Right lobe of liver (tissue), 6 donors: ENCODE measurements around the gene KCND2. TPM values are rescaled to one million over a fixed set of nuclear protein-coding genes. Genes with fewer than 3 reads are reported as not detected.

Experiments
- ATAC-seq, 4 donors: fragments of 200-7000 bp; cut with Tn5 transposase; one replicate each; pipeline ENCODE4 v1.9.1; 2020; ENCODE audit warnings: mild to moderate bottlenecking in 4 of 4, moderate library complexity in 4 of 4
- DNase-seq, 3 donors: peaks; one replicate each; pipeline ENCODE4 v3.0.0-alpha.2; 2020
- H3K27ac ChIP-seq, 3 donors: fragments of 200-600 bp; one replicate each; pipeline ENCODE4 v1.8.0; 2022
- H3K27me3 ChIP-seq, 2 donors: fragments of 200-600 bp; one replicate each; pipeline ENCODE4 v1.8.0; 2022
- H3K36me3 ChIP-seq, 4 donors: fragments of 200-600 bp; sonication (generic) in 1 of 4; one replicate each; pipeline versions ENCODE4 v1.5.1 to v1.8.0; 2017 to 2022; ENCODE audit warnings: control low read depth in 1 of 4
- H3K4me1 ChIP-seq, 4 donors: fragments of 200-600 bp; sonication (generic) in 1 of 4; one replicate each; pipeline versions ENCODE4 v1.5.1 to v1.8.0; 2017 to 2022; ENCODE audit warnings: control low read depth in 1 of 4
- H3K4me3 ChIP-seq, 3 donors: fragments of 200-600 bp; one replicate each; pipeline ENCODE4 v1.8.0; 2022
- H3K9me3 ChIP-seq, 4 donors: fragments of 200-600 bp; sonication (generic) in 1 of 4; one replicate each; pipeline versions ENCODE4 v1.5.1 to v1.8.0; 2017 to 2022; ENCODE audit warnings: control low read depth in 1 of 4
- CTCF ChIP-seq, 4 donors: fragments of 200-600 bp in 3 of 4; fragments of 450-650 bp in 1 of 4; IDR thresholded peaks; one replicate each; pipeline versions ENCODE4 v1.5.1 to v1.8.0; 2016 to 2022; ENCODE audit warnings: antibody characterized with exemption in 4 of 4, mild to moderate bottlenecking in 2 of 4
- POLR2A ChIP-seq: fragments of 450-650 bp; IDR thresholded peaks from one replicate; pipeline ENCODE4 v1.6.1; 2017; ENCODE audit warnings: antibody characterized with exemption, mild to moderate bottlenecking
- WGBS: methylation state at CpG from one replicate; pipeline ENCODE4 v1.1.6; 2018; ENCODE audit warnings: low coverage, low lambda C conversion rate; ENCODE audit not compliant: insufficient coverage; ENCODE audit errors: missing lambda C conversion rate; 5-methylcytosine and 5-hydroxymethylcytosine counted together
- intact Hi-C, 2 donors: fragments of 100-400 bp; cut with DNase I; formaldehyde crosslinking; loops; one replicate each; pipeline versions ENCODE4 v1.11.2 to v1.14.1; 2022
- total RNA-seq, 6 experiments: library from RNA; depleted of rRNA in 2 of 6; stranded (reverse); fragments of >200 nt in 2 of 6; fragmentation: NEBNext Ultra II Directional in 3 of 6; extraction: Animal tissue kit (Norgen Biotek cat#: 25700) in 3 of 6; gene quantifications; one replicate each; pipeline versions ENCODE4 v1.1.0 to v1.2.4, GENCODE V29; 2016 to 2023
- donor health status: DM: no; HTN: yes; CAD: no.
- donor health status: DM: no; HTN: no; CAD: no.
- donor health status: DM: no; HTN: no; CAD: no.
- donor health status: DM: no; HTN: yes; CAD: no.
- donor health status: DM: no; HTN: yes; CAD: no.

Gene KCND2
- total RNA-seq, 6 experiments from 2014 or later: 0.04 to 0.49 TPM; not detected in 4

DNA sequence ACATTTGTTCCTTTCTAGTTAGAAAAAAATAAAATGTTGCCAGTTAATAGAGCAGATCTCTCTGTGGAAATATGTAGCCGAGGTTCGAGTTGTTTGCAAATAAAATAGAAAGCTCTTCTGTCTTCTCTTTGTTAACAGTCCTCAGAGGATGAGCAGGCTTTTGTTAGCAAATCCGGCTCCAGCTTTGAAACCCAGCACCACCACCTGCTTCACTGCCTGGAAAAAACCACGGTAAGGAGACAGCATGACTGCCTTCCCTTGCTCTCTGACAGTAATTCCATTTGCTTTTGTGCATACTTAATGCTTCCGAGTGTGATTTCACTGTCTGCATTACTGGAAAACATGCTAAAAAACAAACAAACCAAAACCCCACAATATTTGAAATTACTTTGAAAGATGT, 469.4 kb downstream of the KCND2 start:
- intact Hi-C loops: no loop called here
- Histone ChIP-seq H3K36me3 (no peaks in the 10 kb centered on the region), H3K4me3 (no peak overlapping the region), H3K27me3 (no peaks in the 10 kb centered on the region), H3K4me1 (no peaks in the 10 kb centered on the region), H3K27ac (no peak overlapping the region), H3K9me3 (no peaks in the 10 kb centered on the region)
- 49% methylated on average over 5 of the region's 5 CpGs for WGBS
- no peak for TF ChIP-seq CTCF (IDR thresholded peaks at IDR 0.05)
- TF ChIP-seq POLR2A: no peak
- no peak for ATAC-seq
- DNase-seq: no peak

DNA sequence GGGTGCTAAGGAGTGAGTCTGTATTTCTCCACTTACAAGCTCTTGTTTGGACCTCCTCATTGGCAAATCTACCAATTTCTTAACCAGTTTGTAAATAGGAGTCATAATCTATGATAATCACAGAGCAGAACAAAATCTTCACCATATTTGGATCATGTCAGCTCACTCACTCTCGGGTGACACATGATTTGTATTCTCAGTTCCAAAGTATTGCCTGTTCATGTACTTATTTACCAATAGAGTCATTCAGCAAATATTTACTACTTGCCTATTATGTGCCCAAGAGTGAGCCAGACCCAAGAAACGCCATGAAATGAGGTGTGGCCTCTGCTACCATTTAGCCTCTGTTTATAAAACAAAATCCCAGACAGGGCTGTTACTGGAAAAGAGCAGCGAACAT, 470.2 kb downstream of the KCND2 start:
- no peaks in the 10 kb centered on the region for H3K4me1 ChIP-seq
- WGBS: 42% methylated on average over 3 of the region's 3 CpGs
- intact Hi-C loops: no loop called here
- H3K9me3 ChIP-seq: no peaks in the 10 kb centered on the region
- no peaks in the 10 kb centered on the region for H3K36me3 ChIP-seq
- TF ChIP-seq POLR2A: no peak
- no peak for TF ChIP-seq CTCF (IDR thresholded peaks at IDR 0.05)
- DNase-seq (no peak), ATAC-seq (peak in 2 of 4 donors; percentile 33 to 83)
- H3K27me3 ChIP-seq: no peaks in the 10 kb centered on the region
- H3K27ac ChIP-seq: no peak overlapping the region
- no peak overlapping the region for H3K4me3 ChIP-seq

- no peaks in the 10 kb centered on the region for H3K27me3 ChIP-seq
- H3K27ac ChIP-seq: no peak overlapping the region
- no peak overlapping the region for H3K4me3 ChIP-seq
- ATAC-seq (no peak), DNase-seq (no peak)
- no peaks in the 10 kb centered on the region for H3K4me1 ChIP-seq
- H3K9me3 ChIP-seq: no peaks in the 10 kb centered on the region
- no peaks in the 10 kb centered on the region for H3K36me3 ChIP-seq
- intact Hi-C loops: no loop called here
- TF ChIP-seq CTCF (IDR thresholded peaks at IDR 0.05): no peak
- TF ChIP-seq POLR2A: no peak
- 51% methylated on average over 2 of the region's 2 CpGs for WGBS
Observed at GRCh38 chr7:120760050-120760449, 487.1 kb downstream of the KCND2 start.

- no peak for TF ChIP-seq CTCF (IDR thresholded peaks at IDR 0.05)
- TF ChIP-seq POLR2A: no peak
- H3K9me3 ChIP-seq: no peaks in the 10 kb centered on the region
- no peak overlapping the region for H3K27ac ChIP-seq
- 33% methylated on average over 3 of the region's 3 CpGs for WGBS
- H3K36me3 ChIP-seq: no peaks in the 10 kb centered on the region
- no peaks in the 10 kb centered on the region for H3K4me1 ChIP-seq
- DNase-seq (no peak), ATAC-seq (no peak)
- no peaks in the 10 kb centered on the region for H3K27me3 ChIP-seq
- H3K4me3 ChIP-seq: no peak overlapping the region
- intact Hi-C loops: no loop called here
Observed at GRCh38 chr7:120760851-120761250, 487.9 kb downstream of the KCND2 start.

DNA sequence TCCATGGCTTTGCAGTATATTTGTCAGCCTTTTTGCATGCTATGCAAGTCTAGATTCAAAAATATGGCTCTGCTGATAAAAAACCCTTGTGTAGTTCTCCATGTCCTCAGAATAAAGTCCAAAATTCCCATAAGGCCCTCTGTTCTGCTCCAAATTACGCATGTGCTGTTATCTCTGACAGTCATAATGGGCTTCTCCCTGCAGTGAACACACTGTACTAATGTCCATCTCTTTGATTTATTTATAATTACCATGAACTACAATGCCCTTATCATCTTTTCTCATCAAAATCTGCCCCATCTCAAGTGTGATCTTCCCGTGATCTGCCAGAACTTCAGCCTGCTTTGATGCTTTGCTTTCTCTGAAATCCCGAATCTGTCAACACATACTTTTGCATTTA, 497.2 kb downstream of the KCND2 start:
- Histone ChIP-seq H3K4me3 (no peak overlapping the region), H3K4me1 (no peaks in the 10 kb centered on the region), H3K9me3 (no peaks in the 10 kb centered on the region), H3K27ac (no peak overlapping the region), H3K36me3 (no peaks in the 10 kb centered on the region), H3K27me3 (no peaks in the 10 kb centered on the region)
- no peak for DNase-seq
- 78% methylated on average over 3 of the region's 3 CpGs for WGBS
- ATAC-seq: no peak
- TF ChIP-seq POLR2A: no peak
- TF ChIP-seq CTCF (IDR thresholded peaks at IDR 0.05): no peak
- intact Hi-C loops: no loop called here
